Adrenal gland (tissue), 12 donors: ENCODE data around the gene BCAS4. TPM values are rescaled to one million over a fixed set of nuclear protein-coding genes. Genes with fewer than 3 reads are reported as not detected.
"Not testable (repeated sequence)": the region's sequence is repeated elsewhere in the genome, so short reads cannot be mapped to it uniquely, and the experiment has no call there.

Source experiments
- DNase-seq, 7 donors: peaks; one replicate each; pipeline ENCODE4 v3.0.0-alpha.2; 2019 to 2020
- H3K27ac ChIP-seq, 5 donors: fragments of 200-600 bp; sonication (generic) in 4 of 5; 1 replicate in 3 of 5; 2 replicates in 2 of 5; pipeline versions ENCODE4 v1.5.1 to v1.8.0; 2016 to 2020; ENCODE audit warnings: mild to moderate bottlenecking in 1 of 5
- H3K27me3 ChIP-seq: fragments of 200-600 bp; 2 replicates; pipeline ENCODE4 v1.8.0; 2021
- H3K36me3 ChIP-seq, 2 donors: fragments of 200-600 bp; replicated peaks in 1 of 2; 1 replicate in 1 of 2; 2 replicates in 1 of 2; pipeline versions ENCODE4 v1.5.1 to v1.8.0; 2018 to 2022
- H3K4me1 ChIP-seq, 2 donors: fragments of 200-600 bp; replicated peaks in 1 of 2; 1 replicate in 1 of 2; 2 replicates in 1 of 2; pipeline versions ENCODE4 v1.5.1 to v1.8.0; 2018 to 2021
- H3K4me3 ChIP-seq, 4 donors: fragments of 200-600 bp; sonication (generic) in 3 of 4; one replicate each; pipeline ENCODE4 v1.5.1; 2016 to 2018
- H3K9me3 ChIP-seq, 3 donors: fragments of 200-600 bp; sonication (generic) in 1 of 3; replicated peaks in 1 of 3; 1 replicate in 2 of 3; 2 replicates in 1 of 3; pipeline versions ENCODE4 v1.5.1 to v1.8.0; 2016 to 2021
- POLR2A ChIP-seq, 2 donors: fragments of 450-650 bp; IDR thresholded peaks; one replicate each; pipeline ENCODE4 v1.6.1; 2017; ENCODE audit warnings: antibody characterized with exemption in 2 of 2, mild to moderate bottlenecking in 2 of 2, moderate library complexity in 1 of 2
- WGBS, 4 donors: extraction: QIAGEN DNeasy Blood & Tissue Kit in 2 of 4; methylation state at CpG; one replicate each; pipeline versions ENCODE4 v1.1.5 to v1.1.7; 2013 to 2017; 5-methylcytosine and 5-hydroxymethylcytosine counted together
- intact Hi-C, 2 donors: fragments of 100-400 bp; cut with DNase I; formaldehyde crosslinking; loops; one replicate each; pipeline versions ENCODE4 v1.14.1 to v1.15.0; 2022 to 2023
- polyA plus RNA-seq, 3 donors: library from polyadenylated mRNA; stranded (reverse); fragments of 200-250 nt in 2 of 3; fragments of 350-450 nt in 1 of 3; fragmentation: Illumina TruSeq in 1 of 3; extraction: RNeasy Lipid Tissue Mini Kit (QIAGEN cat#74804) in 1 of 3; gene quantifications; one replicate each; pipeline ENCODE4 v1.2.3, GENCODE V29; 2013 to 2014
- total RNA-seq, 9 donors: library from RNA; depleted of rRNA in 4 of 9; stranded (reverse); fragments of >200 nt in 4 of 9; fragments of 120-200 nt in 1 of 9; fragmentation: NEBNext Ultra II Directional in 1 of 9; extraction: Animal tissue kit (Norgen Biotek cat#: 25700) in 1 of 9; gene quantifications; one replicate each; pipeline versions ENCODE4 v1.1.0 to v1.2.4, GENCODE V29; 2013 to 2023
- TF ChIP-seq, protein P1 (sequence below), 6 experiments: fragments of 450-650 bp in 4 of 6; fragments of 200-600 bp in 2 of 6; sonication (generic) in 1 of 6; IDR thresholded peaks; 1 replicate in 5 of 6; 2 replicates in 1 of 6; pipeline versions ENCODE4 v1.5.1 to v1.8.0; 2016 to 2021; ENCODE audit warnings: antibody characterized with exemption in 6 of 6, mild to moderate bottlenecking in 2 of 6, moderate library complexity in 1 of 6
- donor health status: healthy with polysubstance abuse.
- donor health status: Bipolar disorder and iron deficiency.
- donor health status: DM: yes; HTN: yes; CAD: no.
- donor health status: DM: no; HTN: no; CAD: no.
- donor health status: DM: no; HTN: no; CAD: no.
- donor health status: DM: yes; HTN: yes; CAD: no.

Gene BCAS4
- total and polyA plus RNA-seq, 12 donors = 0.66 to 5.1 (median 1.5) TPM

DNA sequence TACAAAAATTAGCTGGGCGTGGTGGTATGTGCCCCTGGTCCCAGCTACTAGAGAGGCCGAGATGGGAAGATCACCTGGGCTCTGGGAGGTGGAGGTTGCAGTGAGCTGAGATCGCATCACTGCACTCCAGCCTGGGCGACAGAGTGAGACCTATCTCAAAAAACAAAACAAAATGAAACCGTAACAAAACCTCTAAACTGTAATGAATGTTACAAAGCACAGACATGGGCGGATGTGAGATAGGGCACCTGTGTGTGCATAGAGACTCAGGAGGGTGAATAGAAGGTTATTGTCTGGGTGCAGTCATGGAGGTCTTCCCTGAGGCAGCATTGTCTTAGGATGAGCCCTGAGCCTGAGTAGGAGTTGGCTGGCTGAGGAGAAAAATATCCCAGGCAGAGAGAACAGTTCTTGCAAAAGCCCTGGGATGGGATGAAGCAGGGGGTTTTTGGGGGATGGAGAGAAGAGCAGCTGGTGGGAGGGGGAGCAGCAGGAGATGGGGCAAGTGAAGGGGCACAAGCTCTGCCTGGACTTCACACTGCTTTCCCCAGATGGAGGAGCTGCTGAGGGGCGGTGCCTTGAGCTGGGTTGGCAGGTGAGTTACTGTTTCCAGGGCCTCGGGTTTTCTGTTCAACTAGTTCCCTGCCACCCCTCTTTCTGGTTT is 5.2 kb downstream of the BCAS4 start:
- no peak overlapping the region for H3K27ac ChIP-seq
- H3K4me1 ChIP-seq = peaks cover 0 to 6% of the 10 kb centered on the region in 2 donors
- no peaks in the 10 kb centered on the region for H3K9me3 ChIP-seq
- H3K36me3 ChIP-seq = no peaks in the 10 kb centered on the region
- no peaks in the 10 kb centered on the region for H3K27me3 ChIP-seq
- intact Hi-C loops = loop anchor here (5.0 to 10.0 kb wide), 2 partner anchors 505 to 507 kb away; no protein-coding TSS in a partner anchor
- no peak overlapping the region for H3K4me3 ChIP-seq
- no peak for DNase-seq
- WGBS, 4 donors = 87 to 92% (median 89%) methylated on average over 8 of the region's 8 CpGs
- TF ChIP-seq, protein P1, sequence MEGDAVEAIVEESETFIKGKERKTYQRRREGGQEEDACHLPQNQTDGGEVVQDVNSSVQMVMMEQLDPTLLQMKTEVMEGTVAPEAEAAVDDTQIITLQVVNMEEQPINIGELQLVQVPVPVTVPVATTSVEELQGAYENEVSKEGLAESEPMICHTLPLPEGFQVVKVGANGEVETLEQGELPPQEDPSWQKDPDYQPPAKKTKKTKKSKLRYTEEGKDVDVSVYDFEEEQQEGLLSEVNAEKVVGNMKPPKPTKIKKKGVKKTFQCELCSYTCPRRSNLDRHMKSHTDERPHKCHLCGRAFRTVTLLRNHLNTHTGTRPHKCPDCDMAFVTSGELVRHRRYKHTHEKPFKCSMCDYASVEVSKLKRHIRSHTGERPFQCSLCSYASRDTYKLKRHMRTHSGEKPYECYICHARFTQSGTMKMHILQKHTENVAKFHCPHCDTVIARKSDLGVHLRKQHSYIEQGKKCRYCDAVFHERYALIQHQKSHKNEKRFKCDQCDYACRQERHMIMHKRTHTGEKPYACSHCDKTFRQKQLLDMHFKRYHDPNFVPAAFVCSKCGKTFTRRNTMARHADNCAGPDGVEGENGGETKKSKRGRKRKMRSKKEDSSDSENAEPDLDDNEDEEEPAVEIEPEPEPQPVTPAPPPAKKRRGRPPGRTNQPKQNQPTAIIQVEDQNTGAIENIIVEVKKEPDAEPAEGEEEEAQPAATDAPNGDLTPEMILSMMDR (IDR thresholded peaks at IDR 0.05) = no peak
- no peak for TF ChIP-seq POLR2A (IDR thresholded peaks at IDR 0.05)

- WGBS, 4 donors = 90 to 93% (median 91%) methylated on average over 11 to 13 of the region's 13 CpGs
- DNase-seq, H3K27me3 ChIP-seq, H3K4me3 ChIP-seq, H3K27ac ChIP-seq, H3K4me1 ChIP-seq, intact Hi-C loops, H3K36me3 ChIP-seq, H3K9me3 ChIP-seq: not testable (repeated sequence)
Measured at GRCh38 chr20:50800986-50801746, 6.3 kb downstream of the BCAS4 start.

GRCh38 chr20:50801747-50802125 is 6.9 kb downstream of the BCAS4 start:
- H3K4me3 ChIP-seq = no peak overlapping the region
- no peaks in the 10 kb centered on the region for H3K36me3 ChIP-seq
- H3K4me1 ChIP-seq = no peaks in the 10 kb centered on the region
- WGBS, 4 donors = 89 to 98% (median 91%) methylated on average over 4 to 5 of the region's 5 CpGs
- intact Hi-C loops = no loop called here
- no peaks in the 10 kb centered on the region for H3K27me3 ChIP-seq
- H3K9me3 ChIP-seq = no peaks in the 10 kb centered on the region
- no peak overlapping the region for H3K27ac ChIP-seq
- TF ChIP-seq, protein P1 (IDR thresholded peaks at IDR 0.05) = no peak
- TF ChIP-seq POLR2A (IDR thresholded peaks at IDR 0.05) = no peak
- DNase-seq = no peak

- Histone ChIP-seq H3K27ac (no peak overlapping the region), H3K9me3 (no peaks in the 10 kb centered on the region)
Measured at GRCh38 chr20:50802289-50802688, 7.4 kb downstream of the BCAS4 start.

More at GRCh38 chr20:50802289-50802688, 7.4 kb downstream of the BCAS4 start:
- no peaks in the 10 kb centered on the region for H3K4me1 ChIP-seq
- H3K27me3 ChIP-seq = no peaks in the 10 kb centered on the region
- TF ChIP-seq, protein P1 (IDR thresholded peaks at IDR 0.05) = no peak
- TF ChIP-seq POLR2A (IDR thresholded peaks at IDR 0.05) = no peak
- H3K4me3 ChIP-seq = no peak overlapping the region
- no peaks in the 10 kb centered on the region for H3K36me3 ChIP-seq
- intact Hi-C loops = no loop called here
- 83 to 93% (median 90%) methylated on average over 7 to 8 of the region's 8 CpGs for WGBS, 4 donors
- DNase-seq = no peak
